H9 (cell line): ENCODE results near the gene FAM13A. TPM values are rescaled to one million over a fixed set of nuclear protein-coding genes. Genes with fewer than 3 reads are reported as not detected.
A peak's percentile ranks its signal among the peaks of the same experiment; 100 is the strongest.

Source experiments
- DNase-seq: peaks from one replicate; pipeline ENCODE4 v3.0.0-alpha.2; 2017
- H2AFZ ChIP-seq: one replicate; pipeline ENCODE4 v1.6.1; 2013; ENCODE audit warnings: mild to moderate bottlenecking, low read length, control low read depth, moderate library complexity
- H2AK5ac ChIP-seq: 2 replicates; pipeline ENCODE4 v1.6.1; 2013; ENCODE audit warnings: low read length, control low read depth, mixed read lengths; ENCODE audit not compliant: insufficient read length
- H2BK120ac ChIP-seq: one replicate; pipeline ENCODE4 v1.6.1; 2013; ENCODE audit warnings: low read depth, mild to moderate bottlenecking, low read length, control low read depth, inconsistent platforms; ENCODE audit not compliant: poor library complexity, severe bottlenecking
- H2BK12ac ChIP-seq: 2 replicates; pipeline ENCODE4 v1.6.1; 2013; ENCODE audit warnings: low read length, control low read depth, mixed read lengths, low read depth; ENCODE audit not compliant: insufficient read length
- H2BK15ac ChIP-seq: 2 replicates; pipeline ENCODE4 v1.6.1; 2013; ENCODE audit warnings: low read depth, low read length, control low read depth
- H2BK20ac ChIP-seq: one replicate; pipeline ENCODE4 v1.6.1; 2013; ENCODE audit warnings: low read depth, mild to moderate bottlenecking, low read length, control low read depth, inconsistent platforms; ENCODE audit not compliant: poor library complexity, severe bottlenecking
- H2BK5ac ChIP-seq: 2 replicates; pipeline ENCODE4 v1.6.1; 2013; ENCODE audit warnings: low read length, control low read depth, mixed read lengths; ENCODE audit not compliant: insufficient read length
- H3K14ac ChIP-seq: 2 replicates; pipeline ENCODE4 v1.6.1; 2013; ENCODE audit warnings: low read length, control low read depth; ENCODE audit not compliant: insufficient read depth
- H3K18ac ChIP-seq: 2 replicates; pipeline ENCODE4 v1.6.1; 2013; ENCODE audit warnings: low read depth, mild to moderate bottlenecking, mixed read lengths, low read length, control low read depth; ENCODE audit not compliant: insufficient read length
- H3K23ac ChIP-seq: 2 replicates; pipeline ENCODE4 v1.6.1; 2013; ENCODE audit warnings: low read length, control low read depth, mixed read lengths, low read depth; ENCODE audit not compliant: insufficient read length
- H3K23me2 ChIP-seq: 2 replicates; pipeline ENCODE4 v1.6.1; 2013; ENCODE audit warnings: low read depth, mild to moderate bottlenecking, mixed read lengths, low read length, control low read depth; ENCODE audit not compliant: insufficient read length, poor library complexity, severe bottlenecking
- H3K27ac ChIP-seq: 2 replicates; pipeline ENCODE4 v1.5.1; 2013; ENCODE audit warnings: low read length, control low read depth, mixed read lengths, low read depth; ENCODE audit not compliant: insufficient read length
- H3K27me3 ChIP-seq: 2 replicates; pipeline ENCODE4 v1.6.1; 2013; ENCODE audit warnings: low read length, control low read depth, inconsistent platforms; ENCODE audit not compliant: insufficient read depth
- H3K4ac ChIP-seq: 2 replicates; pipeline ENCODE4 v1.6.1; 2013; ENCODE audit warnings: low read depth, mild to moderate bottlenecking, control low read depth, inconsistent platforms, low read length, moderate library complexity
- H3K4me1 ChIP-seq: 2 replicates; pipeline ENCODE4 v1.6.1; 2013; ENCODE audit warnings: low read length, control low read depth, inconsistent platforms; ENCODE audit not compliant: insufficient read depth
- H3K4me2 ChIP-seq: 2 replicates; pipeline ENCODE4 v1.6.1; 2013; ENCODE audit warnings: low read length, control low read depth, mixed read lengths; ENCODE audit not compliant: insufficient read length, insufficient read depth
- H3K56ac ChIP-seq: 2 replicates; pipeline ENCODE4 v1.6.1; 2013; ENCODE audit warnings: low read depth, mild to moderate bottlenecking, mixed read lengths, low read length, control low read depth; ENCODE audit not compliant: insufficient read length
- H3K79me1 ChIP-seq: 2 replicates; pipeline ENCODE4 v1.6.1; 2013; ENCODE audit warnings: low read depth, mild to moderate bottlenecking, moderate library complexity, low read length, control low read depth, inconsistent platforms; ENCODE audit not compliant: insufficient read depth, poor library complexity, severe bottlenecking
- H3K79me2 ChIP-seq: 2 replicates; pipeline ENCODE4 v1.6.1; 2013; ENCODE audit warnings: low read length, control low read depth, inconsistent platforms; ENCODE audit not compliant: insufficient read depth
- H3K9ac ChIP-seq: 2 replicates; pipeline ENCODE4 v1.6.1; 2013; ENCODE audit warnings: low read length, control low read depth, mixed read lengths; ENCODE audit not compliant: insufficient read length; ENCODE audit errors: extremely low read depth
- H3K9me3 ChIP-seq: one replicate; pipeline ENCODE4 v1.6.1; 2013; ENCODE audit warnings: low read depth, low read length, inconsistent platforms; ENCODE audit not compliant: control insufficient read depth
- H3T11ph ChIP-seq: one replicate; pipeline ENCODE4 v1.6.1; 2013; ENCODE audit warnings: mild to moderate bottlenecking, low read length, control low read depth, inconsistent platforms
- H4K20me1 ChIP-seq: one replicate; pipeline ENCODE4 v1.6.1; 2013; ENCODE audit not compliant: control insufficient read depth, insufficient read length, insufficient read depth
- H4K5ac ChIP-seq: 2 replicates; pipeline ENCODE4 v1.6.1; 2013; ENCODE audit warnings: low read depth, mild to moderate bottlenecking, mixed read lengths, low read length, control low read depth; ENCODE audit not compliant: insufficient read length
- H4K8ac ChIP-seq: replicated peaks from 2 replicates; pipeline ENCODE4 v1.6.1; 2013; ENCODE audit warnings: low read length, control low read depth, mixed read lengths, low read depth; ENCODE audit not compliant: insufficient read length
- H4K91ac ChIP-seq: 2 replicates; pipeline ENCODE4 v1.6.1; 2013; ENCODE audit warnings: low read depth, mild to moderate bottlenecking, moderate library complexity, mixed read lengths, low read length, control low read depth; ENCODE audit not compliant: insufficient read length
- H3K27ac Mint-ChIP-seq, 3 experiments: 2 replicates in 2 of 3; 3 replicates in 1 of 3; pipeline ENCODE4 v1.8.0; 2020 to 2021; ENCODE audit warnings: mixed read lengths in 3 of 3, mild to moderate bottlenecking in 1 of 3, moderate library complexity in 1 of 3
- H3K27me3 Mint-ChIP-seq: 2 replicates; pipeline ENCODE4 v1.8.0; 2021; ENCODE audit warnings: low read depth, mild to moderate bottlenecking, moderate library complexity, mixed read lengths
- H3K36me3 Mint-ChIP-seq, 3 experiments: 2 replicates in 2 of 3; 3 replicates in 1 of 3; pipeline ENCODE4 v1.8.0; 2020 to 2021; ENCODE audit warnings: low read depth in 3 of 3, mixed read lengths in 3 of 3; ENCODE audit not compliant: insufficient read depth in 1 of 3
- H3K4me1 Mint-ChIP-seq, 2 experiments: 2 replicates each; pipeline ENCODE4 v1.8.0; 2020; ENCODE audit warnings: mixed read lengths in 2 of 2
- H3K4me3 Mint-ChIP-seq, 2 experiments: 2 replicates in 1 of 2; 3 replicates in 1 of 2; pipeline ENCODE4 v1.8.0; 2020 to 2021; ENCODE audit warnings: mild to moderate bottlenecking in 2 of 2, mixed read lengths in 2 of 2, moderate library complexity in 1 of 2
- H3K9me3 Mint-ChIP-seq, 2 experiments: 2 replicates in 1 of 2; 3 replicates in 1 of 2; pipeline ENCODE4 v1.8.0; 2020; ENCODE audit warnings: mild to moderate bottlenecking in 2 of 2, mixed read lengths in 2 of 2, moderate library complexity in 1 of 2
- CTCF ChIP-seq: fragments of 200-600 bp; sonication (generic); conservative IDR thresholded peaks from 3 replicates; pipeline ENCODE4 v1.8.0; 2021; ENCODE audit warnings: antibody characterized with exemption, mild to moderate bottlenecking
- WGBS: extraction: QIAGEN DNeasy Blood & Tissue Kit; methylation state at CpG from one replicate; pipeline ENCODE4 v1.1.7; 2013; ENCODE audit warnings: missing lambda C conversion rate, low lambda C conversion rate, mixed read lengths; ENCODE audit not compliant: insufficient read length; ENCODE audit errors: extremely low coverage; 5-methylcytosine and 5-hydroxymethylcytosine counted together
- total RNA-seq: library from RNA; stranded (reverse); gene quantifications from 2 replicates; pipeline ENCODE4 v1.2.1, GENCODE V29; 2021

FAM13A gene
- total RNA-seq, 1 experiment from 2014 or later: 12.7 TPM

GRCh38 chr4:89008166-89008565 lies 48.8 kb downstream of the FAM13A start:
- no peak overlapping the region for H3K4ac ChIP-seq
- H3K23me2 ChIP-seq: no peaks in the 10 kb centered on the region
- H3K79me2 ChIP-seq: no peaks in the 10 kb centered on the region
- H4K20me1 ChIP-seq: no peaks in the 10 kb centered on the region
- H4K5ac ChIP-seq: no peak overlapping the region
- no peaks in the 10 kb centered on the region for H3K9me3 ChIP-seq
- H2BK15ac ChIP-seq: no peak overlapping the region
- no peak overlapping the region for H3K4me3 Mint-ChIP-seq
- no peak for TF ChIP-seq CTCF
- H3K14ac ChIP-seq: no peak overlapping the region
- peak overlapping the region in 1 of 3 experiments; percentile 36; a peak in 1 of 7 replicates for H3K27ac Mint-ChIP-seq
- no peak overlapping the region for H2AFZ ChIP-seq
- no peaks in the 10 kb centered on the region for H3K4me1 ChIP-seq
- no peak overlapping the region for H3K27ac ChIP-seq
- H3K23ac ChIP-seq: no peak overlapping the region
- no peak overlapping the region for H2BK12ac ChIP-seq
- H3K27me3 ChIP-seq: no peaks in the 10 kb centered on the region
- H3K79me1 ChIP-seq: no peaks in the 10 kb centered on the region
- H2AK5ac ChIP-seq: no peak overlapping the region
- H3K4me1 Mint-ChIP-seq: peaks cover 7 to 8% of the 10 kb centered on the region in 2 experiments
- H3K4me2 ChIP-seq: no peak overlapping the region
- DNase-seq: no peak
- H3K9ac ChIP-seq: no peak overlapping the region
- H2BK5ac ChIP-seq: no peak overlapping the region
- H2BK120ac ChIP-seq: no peak overlapping the region
- H3K27me3 Mint-ChIP-seq: no peaks in the 10 kb centered on the region
- H3K36me3 Mint-ChIP-seq: peaks cover 21 to 41% (median 35%) of the 10 kb centered on the region in 3 experiments
- no peak overlapping the region for H4K8ac ChIP-seq
- no peak overlapping the region for H2BK20ac ChIP-seq
- no peak overlapping the region for H3K56ac ChIP-seq
- H3K9me3 Mint-ChIP-seq: no peaks in the 10 kb centered on the region; a peak in 1 of 5 replicates
- H4K91ac ChIP-seq: no peak overlapping the region
- no peak overlapping the region for H3T11ph ChIP-seq
- WGBS: no CpG with 5 or more reads among the region's 2 CpGs
- H3K18ac ChIP-seq: no peak overlapping the region
